Type B pancreatic cell (in vitro differentiated cells): Measurements from ENCODE around the gene PSG4. TPM values are rescaled to one million over a fixed set of nuclear protein-coding genes. Genes with fewer than 3 reads are reported as not detected.
"Not testable (repeated sequence)": the region's sequence is repeated elsewhere in the genome, so short reads cannot be mapped to it uniquely, and the experiment has no call there.

Experiments used
- DNase-seq: peaks from one replicate; pipeline ENCODE4 v3.0.0; 2021; ENCODE audit warnings: mixed read lengths; ENCODE audit not compliant: unreplicated experiment; ENCODE audit errors: extremely low spot score
- H3K27ac Mint-ChIP-seq: 2 replicates; pipeline ENCODE4 v1.8.0; 2021; ENCODE audit warnings: mild to moderate bottlenecking, mixed read lengths
- H3K27me3 Mint-ChIP-seq: 2 replicates; pipeline ENCODE4 v1.8.0; 2021; ENCODE audit warnings: mixed read lengths
- H3K36me3 Mint-ChIP-seq: 2 replicates; pipeline ENCODE4 v1.8.0; 2021; ENCODE audit warnings: mixed read lengths
- H3K4me1 Mint-ChIP-seq: one replicate; pipeline ENCODE4 v1.8.0; 2021; ENCODE audit warnings: mixed read lengths; ENCODE audit not compliant: unreplicated experiment
- H3K4me3 Mint-ChIP-seq: 2 replicates; pipeline ENCODE4 v1.8.0; 2021; ENCODE audit warnings: mild to moderate bottlenecking, mixed read lengths
- H3K9me3 Mint-ChIP-seq: 2 replicates; pipeline ENCODE4 v1.8.0; 2021; ENCODE audit warnings: mixed read lengths
- total RNA-seq: library from RNA; stranded (reverse); gene quantifications from 2 replicates; pipeline ENCODE4 v1.2.1, GENCODE V29; 2021; ENCODE audit warnings: low replicate concordance

PSG4 gene
- total RNA-seq, 1 donor from 2014 or later: not detected

GRCh38 chr19:43197666-43198397 is 7.6 kb downstream of the PSG4 start:
- not testable (repeated sequence) for DNase-seq, H3K27me3 Mint-ChIP-seq, H3K4me1 Mint-ChIP-seq, H3K9me3 Mint-ChIP-seq, H3K36me3 Mint-ChIP-seq, H3K27ac Mint-ChIP-seq, H3K4me3 Mint-ChIP-seq

- not testable (repeated sequence) for DNase-seq, H3K4me3 Mint-ChIP-seq, H3K9me3 Mint-ChIP-seq, H3K27me3 Mint-ChIP-seq, H3K27ac Mint-ChIP-seq, H3K36me3 Mint-ChIP-seq, H3K4me1 Mint-ChIP-seq
Measured at GRCh38 chr19:43194397-43194796, 11.0 kb downstream of the PSG4 start.

- H3K4me1 Mint-ChIP-seq, H3K36me3 Mint-ChIP-seq, H3K9me3 Mint-ChIP-seq, DNase-seq, H3K4me3 Mint-ChIP-seq, H3K27me3 Mint-ChIP-seq, H3K27ac Mint-ChIP-seq: not testable (repeated sequence)
Measured at GRCh38 chr19:43192381-43193155, 12.9 kb downstream of the PSG4 start.

GRCh38 chr19:43188092-43188491 is 17.3 kb downstream of the PSG4 start:
- not testable (repeated sequence) for H3K9me3 Mint-ChIP-seq, H3K4me1 Mint-ChIP-seq

GRCh38 chr19:43186311-43186935 is 19.0 kb downstream of the PSG4 start, which contains the start of gene PSG5:
TSS of gene PSG5 (minus strand) at chr19:43186536. CDS start at chr19:43186405, 131 bp downstream.
- not testable (repeated sequence) for H3K27ac Mint-ChIP-seq, DNase-seq, H3K36me3 Mint-ChIP-seq, H3K27me3 Mint-ChIP-seq, H3K9me3 Mint-ChIP-seq, H3K4me1 Mint-ChIP-seq, H3K4me3 Mint-ChIP-seq

More at GRCh38 chr19:43188092-43188491, 17.3 kb downstream of the PSG4 start:
- not testable (repeated sequence) for H3K27ac Mint-ChIP-seq, H3K27me3 Mint-ChIP-seq, H3K36me3 Mint-ChIP-seq, H3K4me3 Mint-ChIP-seq, DNase-seq

GRCh38 chr19:43181869-43182771 is 23.3 kb downstream of the PSG4 start:
- not testable (repeated sequence) for H3K27me3 Mint-ChIP-seq, H3K27ac Mint-ChIP-seq, H3K4me1 Mint-ChIP-seq, DNase-seq, H3K36me3 Mint-ChIP-seq, H3K4me3 Mint-ChIP-seq, H3K9me3 Mint-ChIP-seq

- not testable (repeated sequence) for H3K27ac Mint-ChIP-seq, H3K9me3 Mint-ChIP-seq, DNase-seq, H3K4me3 Mint-ChIP-seq, H3K4me1 Mint-ChIP-seq, H3K27me3 Mint-ChIP-seq, H3K36me3 Mint-ChIP-seq
Measured at GRCh38 chr19:43179569-43180147, 25.8 kb downstream of the PSG4 start.

- H3K9me3 Mint-ChIP-seq: not testable (repeated sequence)
Measured at GRCh38 chr19:43178577-43178976, 26.9 kb downstream of the PSG4 start.

GRCh38 chr19:43165906-43166305 is 39.5 kb downstream of the PSG4 start:
- peaks cover 16% of the 10 kb centered on the region for H3K9me3 Mint-ChIP-seq
- H3K36me3 Mint-ChIP-seq, H3K4me3 Mint-ChIP-seq, H3K4me1 Mint-ChIP-seq, DNase-seq, H3K27me3 Mint-ChIP-seq, H3K27ac Mint-ChIP-seq: not testable (repeated sequence)

More at GRCh38 chr19:43178577-43178976, 26.9 kb downstream of the PSG4 start:
- DNase-seq, H3K27ac Mint-ChIP-seq, H3K4me1 Mint-ChIP-seq, H3K36me3 Mint-ChIP-seq, H3K4me3 Mint-ChIP-seq, H3K27me3 Mint-ChIP-seq: not testable (repeated sequence)

GRCh38 chr19:43163135-43163534 is 42.3 kb downstream of the PSG4 start:
- H3K4me1 Mint-ChIP-seq: not testable (repeated sequence)

GRCh38 chr19:43162261-43162660 is 43.2 kb downstream of the PSG4 start:
- DNase-seq, H3K4me3 Mint-ChIP-seq, H3K36me3 Mint-ChIP-seq, H3K27ac Mint-ChIP-seq, H3K4me1 Mint-ChIP-seq, H3K27me3 Mint-ChIP-seq: not testable (repeated sequence)
- H3K9me3 Mint-ChIP-seq: peaks cover 11% of the 10 kb centered on the region

More at GRCh38 chr19:43163135-43163534, 42.3 kb downstream of the PSG4 start:
- H3K27ac Mint-ChIP-seq, DNase-seq, H3K36me3 Mint-ChIP-seq, H3K27me3 Mint-ChIP-seq, H3K4me3 Mint-ChIP-seq: not testable (repeated sequence)
- peaks cover 11% of the 10 kb centered on the region for H3K9me3 Mint-ChIP-seq
